Measurements from ENCODE around the gene RPL7L1. TPM values are rescaled to one million over a fixed set of nuclear protein-coding genes. Genes with fewer than 3 reads are reported as not detected.

Gene RPL7L1
- total and polyA plus RNA-seq, 2 of the 13 experiments (the other 11 are each of a cell fraction or from before 2014, with no cell fraction given), result 51.6 to 179 TPM

GRCh38 chr6:42879372-42880239 is at the start of gene RPL7L1 (continued):
- TF ChIP-seq SIX4 (CRISPR knock-in tag; IDR thresholded peaks at IDR 0.05) (0 out of 2 replicates have a peak, but pooled peaks have one; percentile 32), RNF219 (CRISPR knock-in tag; IDR thresholded peaks at IDR 0.05) (no peak), HOXA3 (CRISPR knock-in tag; IDR thresholded peaks at IDR 0.05) (peak; percentile 97), YY1 (IDR thresholded peaks at IDR 0.05; ENCODE audit: insufficient read depth, insufficient replicate concordance, low read depth, low read length) (peak; percentile 94), CTCF (CRISPR knock-in tag; IDR thresholded peaks at IDR 0.05) (no peak; the same call in none of the 2 replicates), TAF15 (IDR thresholded peaks at IDR 0.05; ENCODE audit: low read depth, low read length, poor library complexity, severe bottlenecking) (no peak), TAF1 (CRISPR knock-in tag; IDR thresholded peaks at IDR 0.05) (peak; percentile 98), FOXO4 (CRISPR knock-in tag; conservative IDR thresholded peaks at IDR 0.05) (0 out of 2 replicates have a peak, but pooled peaks have one; percentile 47), ZFP91 (CRISPR knock-in tag; IDR thresholded peaks at IDR 0.05; ENCODE audit: borderline replicate concordance) (peak; percentile 86; the same call in 1 of the 2 replicates), ATRX (CRISPR knock-in tag; IDR thresholded peaks at IDR 0.05; ENCODE audit: borderline replicate concordance) (no peak), NFE2 (CRISPR knock-in tag; IDR thresholded peaks at IDR 0.05) (0 out of 2 replicates have a peak, but pooled peaks have one; percentile 13), ZSCAN22 (CRISPR knock-in tag; IDR thresholded peaks at IDR 0.05) (peak; percentile 70), ZKSCAN5 (CRISPR knock-in tag; IDR thresholded peaks at IDR 0.05) (no peak; the same call in 1 of the 2 replicates), PHF8 (CRISPR knock-in tag; IDR thresholded peaks at IDR 0.05) (peak; percentile 98), ZNF687 (CRISPR knock-in tag; IDR thresholded peaks at IDR 0.05) (peak; percentile 97), ZNF124 (CRISPR knock-in tag; IDR thresholded peaks at IDR 0.05) (peak; percentile 75; the same call in 1 of the 2 replicates), ZSCAN29 (CRISPR knock-in tag; conservative IDR thresholded peaks at IDR 0.05) (peak; percentile 88)
